ENCODE data around the gene TSPAN18. TPM values are rescaled to one million over a fixed set of nuclear protein-coding genes. Genes with fewer than 3 reads are reported as not detected.

TSPAN18 gene
- total and polyA plus RNA-seq, 10 of the 15 experiments (the other 5 are each of a cell fraction or from before 2014, with no cell fraction given), result 0.02 to 0.77 (median 0.13) TPM; not detected in 1

- ChIA-PET CTCF (interaction anchor here (1.3 to 16.8 kb wide), 6 partner anchors 8 to 173 kb away, joined by 4 to 571 read pairs (median 6); no protein-coding TSS in a partner anchor), SMC1A (ENCODE audit: uncharacterized antibody, unreplicated experiment) (interaction anchor here (0.6 to 3.4 kb wide), 2 partner anchors 175 to 1308 kb away, joined by 3 to 31 read pairs; no protein-coding TSS in a partner anchor), POLR2A (no interaction called here), RAD21 (ENCODE audit: unreplicated experiment) (interaction anchor here (0.6 to 4.4 kb wide), 2 partner anchors 9 to 174 kb away, joined by 3 to 21 read pairs; no protein-coding TSS in a partner anchor)
- ATAC-seq (no peak), FAIRE-seq (no peak), DNase-seq (ENCODE audit: low read depth, low spot score) (no peak)
- Histone ChIP-seq H3K27ac (ENCODE audit: control insufficient read depth, insufficient read depth) (no peak overlapping the region), H3K9ac (ENCODE audit: control insufficient read depth, insufficient read depth, low read length) (no peak overlapping the region), H3K4me2 (ENCODE audit: control insufficient read depth, insufficient read depth) (no peak overlapping the region), H3K36me3 (ENCODE audit: control insufficient read depth in 2 of 2, insufficient read depth in 2 of 2, low read length in 1 of 2) (no peaks in the 10 kb centered on the region), H3K27me3 (replicated peaks in 1 of 2; ENCODE audit: control insufficient read depth in 2 of 2, insufficient read depth in 2 of 2, low read length in 1 of 2) (peaks cover 0 to 1% of the 10 kb centered on the region in 2 experiments; a peak in 2 of 4 replicates), H3K4me1 (ENCODE audit: control insufficient read depth, insufficient read depth, low read length) (no peaks in the 10 kb centered on the region), H3K4me3 (no peak overlapping the region), H2AFZ (ENCODE audit: control insufficient read depth, low read depth, low read length) (no peak overlapping the region), H4K20me1 (ENCODE audit: control insufficient read depth, insufficient read depth) (no peaks in the 10 kb centered on the region; the same call in 1 of the 2 replicates), H3K9me3 (replicated peaks; ENCODE audit: control insufficient read depth, insufficient read depth, low read length) (no peaks in the 10 kb centered on the region), H3K79me2 (ENCODE audit: control insufficient read depth, insufficient read depth, low read length) (no peaks in the 10 kb centered on the region)
- intact Hi-C loops (cut with micrococcal nuclease; ENCODE audit: unreplicated experiment), result no loop called here
- 4% methylated on average over 3 of the region's 4 CpGs for WGBS (ENCODE audit: insufficient coverage, insufficient replicate concordance, low lambda C conversion rate, missing lambda C conversion rate)
- no peak for TF ChIP-seq SPI1 (IDR thresholded peaks at IDR 0.05; ENCODE audit: borderline replicate concordance, insufficient read depth, low read depth, low read length)
- no peak for TF ChIP-seq YY1 (IDR thresholded peaks at IDR 0.05; ENCODE audit: low read depth, low read length)
- no peak for TF ChIP-seq SUPT20H (IDR thresholded peaks at IDR 0.05; ENCODE audit: borderline replicate concordance, control insufficient read depth, low read depth, low read length)
- TF ChIP-seq ZBTB40 (IDR thresholded peaks at IDR 0.05; ENCODE audit: borderline replicate concordance), result no peak
- no peak for TF ChIP-seq ZNF687 (IDR thresholded peaks at IDR 0.05)
- TF ChIP-seq POLR2AphosphoS5 (IDR thresholded peaks at IDR 0.05; ENCODE audit: low read length), result no peak
- TF ChIP-seq RAD21 (IDR thresholded peaks at IDR 0.05; ENCODE audit: insufficient read depth, low read depth, low read length), result no peak
- TF ChIP-seq BCL3 (IDR thresholded peaks at IDR 0.05; ENCODE audit: borderline replicate concordance, insufficient read depth, low read depth, low read length, poor library complexity, severe bottlenecking), result no peak
- no peak for TF ChIP-seq ATF7 (IDR thresholded peaks at IDR 0.05; ENCODE audit: low read depth)
- no peak for TF ChIP-seq NR2C2 (IDR thresholded peaks at IDR 0.05; ENCODE audit: borderline replicate concordance, control insufficient read depth, insufficient read length, low read depth)
- no peak for TF ChIP-seq PBX3 (IDR thresholded peaks at IDR 0.05; ENCODE audit: insufficient replicate concordance, low read depth, low read length)
- BruUV-seq (replicated peaks), result no TSS peak
- in situ Hi-C loops (cut with MboI), result loop anchor here (25.0 kb wide), 1 partner anchor 408 kb away; no protein-coding TSS in a partner anchor
These were observed 202.1 kb downstream of the TSPAN18 start for GRCh38 chr11:44928816-44929215.
